Measurements from ENCODE around the gene HS3ST3A1.

The HS3ST3A1 gene

DNA sequence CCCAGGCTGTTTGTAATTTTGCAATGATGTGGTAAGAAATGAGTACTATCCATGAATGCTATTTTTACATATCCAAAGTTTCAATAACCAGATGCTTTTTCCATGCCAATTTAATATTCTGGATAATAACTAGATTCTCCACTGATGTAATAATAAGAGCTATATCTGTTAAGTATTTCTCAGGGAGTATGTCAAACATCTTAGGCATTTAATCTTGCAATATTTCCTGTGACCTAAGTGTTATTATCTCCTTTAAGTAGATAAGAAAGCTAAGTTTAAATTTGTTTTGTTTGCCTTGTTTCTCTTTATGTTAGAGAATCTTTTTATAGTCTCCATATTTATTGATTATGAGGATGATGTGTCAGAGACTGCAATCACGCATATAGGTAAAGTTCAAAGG, 32.3 kb upstream of the HS3ST3A1 start:
- H3K4me1 ChIP-seq (ENCODE audit: control insufficient read depth, insufficient read depth, low read length) = no peaks in the 10 kb centered on the region
- H3K27me3 ChIP-seq (ENCODE audit: control insufficient read depth, insufficient read depth, low read length) = no peaks in the 10 kb centered on the region
- no peaks in the 10 kb centered on the region for H3K9me3 ChIP-seq (ENCODE audit: control insufficient read depth, insufficient read depth, low read length)
- H3K4me3 ChIP-seq (ENCODE audit: low read depth, low read length) = no peak overlapping the region
- no peak overlapping the region for H3K9ac ChIP-seq (ENCODE audit: low read depth, low read length)
- H3K36me3 ChIP-seq (ENCODE audit: control insufficient read depth, insufficient read depth, low read length) = no peaks in the 10 kb centered on the region

- Histone ChIP-seq H3K4me3 (ENCODE audit: low read depth, low read length) (no peak overlapping the region), H3K36me3 (ENCODE audit: control insufficient read depth, insufficient read depth, low read length) (no peaks in the 10 kb centered on the region), H3K9me3 (ENCODE audit: control insufficient read depth, insufficient read depth, low read length) (no peaks in the 10 kb centered on the region), H3K4me1 (ENCODE audit: control insufficient read depth, insufficient read depth, low read length) (no peaks in the 10 kb centered on the region), H3K27me3 (ENCODE audit: control insufficient read depth, insufficient read depth, low read length) (no peaks in the 10 kb centered on the region), H3K9ac (ENCODE audit: low read depth, low read length) (no peak overlapping the region)
Measured at GRCh38 chr17:13631529-13631928, 29.8 kb upstream of the HS3ST3A1 start.

GRCh38 chr17:13626703-13627102, 25.0 kb upstream of the HS3ST3A1 start:
- no peaks in the 10 kb centered on the region for H3K9me3 ChIP-seq (ENCODE audit: control insufficient read depth, insufficient read depth, low read length)
- H3K36me3 ChIP-seq (ENCODE audit: control insufficient read depth, insufficient read depth, low read length) = no peaks in the 10 kb centered on the region
- H3K27me3 ChIP-seq (ENCODE audit: control insufficient read depth, insufficient read depth, low read length) = no peaks in the 10 kb centered on the region
- no peaks in the 10 kb centered on the region for H3K4me1 ChIP-seq (ENCODE audit: control insufficient read depth, insufficient read depth, low read length)
- no peak overlapping the region for H3K4me3 ChIP-seq (ENCODE audit: low read depth, low read length)
- no peak overlapping the region for H3K9ac ChIP-seq (ENCODE audit: low read depth, low read length)

DNA sequence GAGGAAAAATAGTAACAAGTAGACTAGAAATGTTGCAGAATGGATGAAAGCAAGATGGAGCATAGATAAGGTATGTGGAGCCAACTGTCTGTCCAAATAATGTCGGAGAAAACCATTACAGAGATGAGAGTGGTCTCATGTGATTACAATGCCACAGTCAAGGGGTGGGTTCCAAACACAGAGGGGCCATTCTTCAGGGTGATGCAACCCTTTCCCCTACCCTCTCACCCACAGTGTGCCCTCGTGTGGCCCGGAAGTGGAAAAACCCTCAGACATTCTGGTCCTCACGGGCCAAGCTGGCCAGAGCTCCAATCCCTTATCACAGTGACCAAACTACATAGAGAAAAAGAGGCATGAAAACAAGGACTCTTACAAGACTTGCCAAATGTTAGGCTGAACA, 17.7 kb upstream of the HS3ST3A1 start:
- H3K4me3 ChIP-seq (ENCODE audit: low read depth, low read length) = no peak overlapping the region
- H3K9ac ChIP-seq (ENCODE audit: low read depth, low read length) = no peak overlapping the region
- H3K4me1 ChIP-seq (ENCODE audit: control insufficient read depth, insufficient read depth, low read length) = no peaks in the 10 kb centered on the region
- H3K9me3 ChIP-seq (ENCODE audit: control insufficient read depth, insufficient read depth, low read length) = no peaks in the 10 kb centered on the region
- no peaks in the 10 kb centered on the region for H3K36me3 ChIP-seq (ENCODE audit: control insufficient read depth, insufficient read depth, low read length)
- no peaks in the 10 kb centered on the region for H3K27me3 ChIP-seq (ENCODE audit: control insufficient read depth, insufficient read depth, low read length)

- no peak overlapping the region for H3K9ac ChIP-seq (ENCODE audit: low read depth, low read length)
Measured at GRCh38 chr17:13616031-13616430, 14.3 kb upstream of the HS3ST3A1 start.

GRCh38 chr17:13609941-13610340, 8.2 kb upstream of the HS3ST3A1 start:
- no peaks in the 10 kb centered on the region for H3K4me1 ChIP-seq (ENCODE audit: control insufficient read depth, insufficient read depth, low read length)
- no peaks in the 10 kb centered on the region for H3K9me3 ChIP-seq (ENCODE audit: control insufficient read depth, insufficient read depth, low read length)
- H3K4me3 ChIP-seq (ENCODE audit: low read depth, low read length) = no peak overlapping the region
- H3K9ac ChIP-seq (ENCODE audit: low read depth, low read length) = no peak overlapping the region
- no peaks in the 10 kb centered on the region for H3K36me3 ChIP-seq (ENCODE audit: control insufficient read depth, insufficient read depth, low read length)
- no peaks in the 10 kb centered on the region for H3K27me3 ChIP-seq (ENCODE audit: control insufficient read depth, insufficient read depth, low read length)

More at GRCh38 chr17:13616031-13616430, 14.3 kb upstream of the HS3ST3A1 start:
- H3K4me3 ChIP-seq (ENCODE audit: low read depth, low read length) = no peak overlapping the region
- no peaks in the 10 kb centered on the region for H3K27me3 ChIP-seq (ENCODE audit: control insufficient read depth, insufficient read depth, low read length)
- no peaks in the 10 kb centered on the region for H3K36me3 ChIP-seq (ENCODE audit: control insufficient read depth, insufficient read depth, low read length)
- no peaks in the 10 kb centered on the region for H3K4me1 ChIP-seq (ENCODE audit: control insufficient read depth, insufficient read depth, low read length)
- no peaks in the 10 kb centered on the region for H3K9me3 ChIP-seq (ENCODE audit: control insufficient read depth, insufficient read depth, low read length)

DNA sequence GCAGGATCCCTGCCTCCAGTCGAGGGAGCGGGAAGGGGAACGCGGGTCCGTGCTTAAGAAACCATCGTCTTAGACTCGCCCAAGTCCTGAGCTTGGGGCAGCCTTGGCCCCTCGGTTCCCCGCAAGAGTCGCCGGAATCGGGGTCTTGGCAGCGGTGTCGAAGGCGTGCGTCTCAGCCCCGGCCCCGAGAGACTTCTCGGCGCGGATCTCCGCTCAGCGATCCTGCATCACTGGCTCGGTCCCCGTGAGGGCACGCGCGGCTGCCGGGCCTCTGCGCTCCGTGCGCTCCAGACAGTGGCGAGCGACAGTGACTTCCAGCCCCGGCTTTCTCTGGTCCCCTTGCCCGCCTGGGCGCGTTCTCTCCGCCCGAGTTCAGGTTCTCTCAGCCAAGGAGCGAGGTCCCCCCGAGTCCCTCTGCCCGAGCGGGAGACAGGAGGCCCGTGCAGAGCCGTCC, 380 bp downstream of the HS3ST3A1 start:
- Histone ChIP-seq H3K36me3 (ENCODE audit: control insufficient read depth, insufficient read depth, low read length) (peaks cover 4% of the 10 kb centered on the region), H3K4me3 (ENCODE audit: low read depth, low read length) (peak overlapping the region; percentile 72), H3K9me3 (ENCODE audit: control insufficient read depth, insufficient read depth, low read length) (no peaks in the 10 kb centered on the region), H3K4me1 (ENCODE audit: control insufficient read depth, insufficient read depth, low read length) (peaks cover 5% of the 10 kb centered on the region), H3K27me3 (ENCODE audit: control insufficient read depth, insufficient read depth, low read length) (peaks cover 15% of the 10 kb centered on the region), H3K9ac (ENCODE audit: low read depth, low read length) (peak overlapping the region; percentile 60)

DNA sequence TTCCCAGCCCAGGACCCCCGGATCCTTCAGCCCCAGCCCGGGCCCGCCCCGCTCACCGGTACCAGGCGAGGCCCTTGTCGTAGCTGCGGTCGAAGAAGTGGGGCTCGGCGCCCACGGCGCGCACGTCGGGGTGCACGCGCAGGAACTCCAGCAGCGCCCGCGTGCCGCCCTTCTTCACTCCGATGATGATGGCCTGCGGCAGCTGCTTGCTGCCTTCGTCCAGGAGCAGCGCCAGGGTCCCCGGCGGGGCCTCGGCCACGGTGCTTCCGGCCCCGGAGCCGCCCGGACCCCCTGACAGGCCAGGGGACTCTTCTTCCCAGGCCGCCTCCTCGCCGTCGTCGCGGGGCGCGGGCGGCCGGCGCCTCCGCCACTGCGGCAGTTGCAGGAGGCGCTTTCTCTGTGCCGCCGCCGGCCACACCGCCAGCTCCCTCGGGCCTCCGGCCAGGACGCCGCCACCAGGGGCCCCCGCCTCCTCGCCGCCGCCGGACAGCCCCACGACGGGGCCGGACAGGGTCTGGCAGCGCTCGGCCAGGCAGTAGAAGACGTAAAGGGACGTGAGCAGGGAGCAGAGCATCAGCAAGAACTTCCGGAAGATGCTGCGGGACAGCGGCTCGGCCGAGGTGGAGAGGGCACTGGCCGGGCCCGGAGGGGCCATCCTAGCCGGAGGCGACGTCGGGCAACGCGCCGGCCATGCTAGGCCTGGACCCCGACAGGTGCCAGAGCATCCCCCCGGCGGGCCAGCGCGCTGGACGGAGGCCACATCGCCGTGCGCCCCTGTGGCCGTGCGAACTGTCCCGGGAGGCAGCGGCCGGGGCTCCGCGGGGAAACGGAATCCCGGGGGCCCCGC, 1.0 kb downstream of the HS3ST3A1 start:
- H3K4me1 ChIP-seq (ENCODE audit: control insufficient read depth, insufficient read depth, low read length) = peaks cover 5% of the 10 kb centered on the region
- peak overlapping the region; percentile 60 for H3K9ac ChIP-seq (ENCODE audit: low read depth, low read length)
- peak overlapping the region; percentile 72 for H3K4me3 ChIP-seq (ENCODE audit: low read depth, low read length)
- H3K9me3 ChIP-seq (ENCODE audit: control insufficient read depth, insufficient read depth, low read length) = no peaks in the 10 kb centered on the region
- H3K36me3 ChIP-seq (ENCODE audit: control insufficient read depth, insufficient read depth, low read length) = peaks cover 4% of the 10 kb centered on the region
- peaks cover 15% of the 10 kb centered on the region for H3K27me3 ChIP-seq (ENCODE audit: control insufficient read depth, insufficient read depth, low read length)

GRCh38 chr17:13599864-13600263, 1.9 kb downstream of the HS3ST3A1 start:
- Histone ChIP-seq H3K9me3 (ENCODE audit: control insufficient read depth, insufficient read depth, low read length) (no peaks in the 10 kb centered on the region), H3K9ac (ENCODE audit: low read depth, low read length) (no peak overlapping the region), H3K4me3 (ENCODE audit: low read depth, low read length) (peak overlapping the region; percentile 72), H3K27me3 (ENCODE audit: control insufficient read depth, insufficient read depth, low read length) (peaks cover 15% of the 10 kb centered on the region), H3K36me3 (ENCODE audit: control insufficient read depth, insufficient read depth, low read length) (peaks cover 4% of the 10 kb centered on the region), H3K4me1 (ENCODE audit: control insufficient read depth, insufficient read depth, low read length) (peaks cover 5% of the 10 kb centered on the region)

GRCh38 chr17:13599168-13599577, 2.6 kb downstream of the HS3ST3A1 start:
- Histone ChIP-seq H3K9ac (ENCODE audit: low read depth, low read length) (no peak overlapping the region), H3K4me3 (ENCODE audit: low read depth, low read length) (no peak overlapping the region), H3K27me3 (ENCODE audit: control insufficient read depth, insufficient read depth, low read length) (peaks cover 15% of the 10 kb centered on the region), H3K9me3 (ENCODE audit: control insufficient read depth, insufficient read depth, low read length) (no peaks in the 10 kb centered on the region), H3K4me1 (ENCODE audit: control insufficient read depth, insufficient read depth, low read length) (peaks cover 5% of the 10 kb centered on the region), H3K36me3 (ENCODE audit: control insufficient read depth, insufficient read depth, low read length) (peaks cover 4% of the 10 kb centered on the region)

DNA sequence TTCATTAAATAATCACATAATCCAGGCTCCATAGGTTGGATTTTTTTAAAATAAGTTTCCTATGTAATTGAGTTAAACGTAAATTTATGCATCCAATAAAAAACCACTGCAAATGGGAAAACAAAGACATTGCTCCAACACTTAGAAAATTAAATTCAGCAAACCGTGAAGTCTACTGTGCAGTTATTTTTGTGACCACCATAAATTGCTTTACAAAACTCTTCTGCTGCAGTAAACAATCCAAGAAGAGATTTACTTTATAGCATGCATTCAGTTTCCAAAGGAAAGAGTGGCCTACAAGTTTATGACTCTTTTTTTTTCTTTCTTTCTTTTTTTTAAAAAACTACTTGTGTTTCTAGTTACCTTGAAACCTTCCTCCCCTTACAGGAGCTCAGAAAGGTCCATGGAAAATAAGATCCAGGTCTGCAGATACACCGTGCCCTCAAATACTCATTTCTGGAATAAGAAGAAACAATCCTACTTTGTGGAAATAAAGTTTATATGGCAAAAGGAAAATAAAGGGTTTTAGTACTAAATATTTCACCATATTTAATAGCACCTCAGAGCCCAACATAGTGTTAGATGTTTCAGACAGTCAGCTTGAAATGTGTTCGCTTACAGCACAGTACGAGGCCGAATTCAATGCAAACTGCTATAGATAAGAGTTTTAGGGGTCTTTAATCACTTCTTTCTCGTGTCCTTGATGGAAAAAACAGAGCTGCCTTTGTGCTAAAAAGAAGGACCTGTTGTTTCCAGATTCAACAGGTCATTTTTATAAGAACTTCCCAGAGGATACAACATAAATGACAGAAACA, 3.2 kb downstream of the HS3ST3A1 start:
- H3K4me1 ChIP-seq (ENCODE audit: control insufficient read depth, insufficient read depth, low read length) = peaks cover 5% of the 10 kb centered on the region
- H3K27me3 ChIP-seq (ENCODE audit: control insufficient read depth, insufficient read depth, low read length) = peaks cover 14% of the 10 kb centered on the region
- no peak overlapping the region for H3K4me3 ChIP-seq (ENCODE audit: low read depth, low read length)
- no peaks in the 10 kb centered on the region for H3K9me3 ChIP-seq (ENCODE audit: control insufficient read depth, insufficient read depth, low read length)
- H3K36me3 ChIP-seq (ENCODE audit: control insufficient read depth, insufficient read depth, low read length) = peaks cover 4% of the 10 kb centered on the region
- no peak overlapping the region for H3K9ac ChIP-seq (ENCODE audit: low read depth, low read length)

Measured in iPS-15b (cell line).